ENCODE data around the gene PLCB2.

Gene PLCB2

DNA sequence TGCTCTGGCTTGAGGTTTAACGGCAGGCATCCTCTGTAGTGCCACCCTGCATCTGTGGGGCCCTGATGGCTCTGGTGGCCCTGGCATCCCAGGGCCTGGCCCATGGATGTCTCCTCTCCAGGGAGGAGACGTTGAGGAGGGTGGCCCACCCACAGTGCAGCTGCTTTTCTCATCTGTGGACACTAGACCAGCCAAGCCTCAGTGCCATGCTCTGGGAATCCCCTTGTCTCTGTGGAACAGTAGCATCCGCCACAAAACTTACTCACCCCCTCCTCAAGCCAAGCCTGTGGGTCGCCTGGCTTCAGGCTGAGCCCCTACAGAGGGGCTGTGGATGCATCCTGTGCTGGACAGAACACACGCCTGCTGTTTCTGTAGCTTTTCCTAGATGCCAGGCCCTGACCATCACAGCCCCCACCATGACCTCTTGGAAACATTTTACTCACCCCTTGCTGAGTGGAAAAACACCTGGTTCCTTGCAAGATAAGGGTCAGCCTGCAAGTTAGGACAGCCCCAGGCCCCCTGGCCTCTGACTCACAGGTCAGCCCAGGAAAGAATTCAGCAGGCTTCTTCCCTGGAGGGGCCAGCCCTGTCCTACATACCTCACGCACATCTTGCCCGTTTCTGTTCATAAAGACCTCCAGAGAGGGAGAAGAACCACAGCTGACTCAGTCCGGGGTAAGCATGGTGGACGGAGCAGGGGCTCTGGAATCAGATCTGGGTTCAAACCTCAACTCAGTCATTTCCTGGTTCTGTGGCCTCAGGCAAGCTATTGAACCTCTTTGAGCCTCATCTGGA, 49.9 kb downstream of the PLCB2 start:
- no peak for TF ChIP-seq NFIC (IDR thresholded peaks at IDR 0.05)
- no peak for TF ChIP-seq FOXM1 (IDR thresholded peaks at IDR 0.05; ENCODE audit: borderline replicate concordance, low read depth)
- no peak for TF ChIP-seq YY1 (IDR thresholded peaks at IDR 0.05; ENCODE audit: low read depth)
- TF ChIP-seq TCF12 (IDR thresholded peaks at IDR 0.05; ENCODE audit: low read depth): no peak
- TF ChIP-seq, protein P1, sequence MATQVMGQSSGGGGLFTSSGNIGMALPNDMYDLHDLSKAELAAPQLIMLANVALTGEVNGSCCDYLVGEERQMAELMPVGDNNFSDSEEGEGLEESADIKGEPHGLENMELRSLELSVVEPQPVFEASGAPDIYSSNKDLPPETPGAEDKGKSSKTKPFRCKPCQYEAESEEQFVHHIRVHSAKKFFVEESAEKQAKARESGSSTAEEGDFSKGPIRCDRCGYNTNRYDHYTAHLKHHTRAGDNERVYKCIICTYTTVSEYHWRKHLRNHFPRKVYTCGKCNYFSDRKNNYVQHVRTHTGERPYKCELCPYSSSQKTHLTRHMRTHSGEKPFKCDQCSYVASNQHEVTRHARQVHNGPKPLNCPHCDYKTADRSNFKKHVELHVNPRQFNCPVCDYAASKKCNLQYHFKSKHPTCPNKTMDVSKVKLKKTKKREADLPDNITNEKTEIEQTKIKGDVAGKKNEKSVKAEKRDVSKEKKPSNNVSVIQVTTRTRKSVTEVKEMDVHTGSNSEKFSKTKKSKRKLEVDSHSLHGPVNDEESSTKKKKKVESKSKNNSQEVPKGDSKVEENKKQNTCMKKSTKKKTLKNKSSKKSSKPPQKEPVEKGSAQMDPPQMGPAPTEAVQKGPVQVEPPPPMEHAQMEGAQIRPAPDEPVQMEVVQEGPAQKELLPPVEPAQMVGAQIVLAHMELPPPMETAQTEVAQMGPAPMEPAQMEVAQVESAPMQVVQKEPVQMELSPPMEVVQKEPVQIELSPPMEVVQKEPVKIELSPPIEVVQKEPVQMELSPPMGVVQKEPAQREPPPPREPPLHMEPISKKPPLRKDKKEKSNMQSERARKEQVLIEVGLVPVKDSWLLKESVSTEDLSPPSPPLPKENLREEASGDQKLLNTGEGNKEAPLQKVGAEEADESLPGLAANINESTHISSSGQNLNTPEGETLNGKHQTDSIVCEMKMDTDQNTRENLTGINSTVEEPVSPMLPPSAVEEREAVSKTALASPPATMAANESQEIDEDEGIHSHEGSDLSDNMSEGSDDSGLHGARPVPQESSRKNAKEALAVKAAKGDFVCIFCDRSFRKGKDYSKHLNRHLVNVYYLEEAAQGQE (IDR thresholded peaks at IDR 0.05; ENCODE audit: low read depth): no peak
- TF ChIP-seq EGR1 (IDR thresholded peaks at IDR 0.05): no peak
- TF ChIP-seq TAF1 (IDR thresholded peaks at IDR 0.05; ENCODE audit: low read depth): no peak

GRCh38 chr15:40256638-40257235, 51.0 kb downstream of the PLCB2 start:
- TF ChIP-seq YY1 (IDR thresholded peaks at IDR 0.05; ENCODE audit: low read depth) (no peak), FOXM1 (IDR thresholded peaks at IDR 0.05; ENCODE audit: borderline replicate concordance, low read depth) (no peak), EP300 (IDR thresholded peaks at IDR 0.05; ENCODE audit: borderline replicate concordance) (no peak), TCF12 (IDR thresholded peaks at IDR 0.05; ENCODE audit: low read depth) (no peak), TAF1 (IDR thresholded peaks at IDR 0.05; ENCODE audit: low read depth) (no peak), CEBPB (IDR thresholded peaks at IDR 0.05) (no peak), CREB1 (IDR thresholded peaks at IDR 0.05; ENCODE audit: low read depth) (no peak), ZBTB7A (IDR thresholded peaks at IDR 0.05; ENCODE audit: low read depth) (no peak), EGR1 (IDR thresholded peaks at IDR 0.05) (no peak)
- TF ChIP-seq, protein P2, sequence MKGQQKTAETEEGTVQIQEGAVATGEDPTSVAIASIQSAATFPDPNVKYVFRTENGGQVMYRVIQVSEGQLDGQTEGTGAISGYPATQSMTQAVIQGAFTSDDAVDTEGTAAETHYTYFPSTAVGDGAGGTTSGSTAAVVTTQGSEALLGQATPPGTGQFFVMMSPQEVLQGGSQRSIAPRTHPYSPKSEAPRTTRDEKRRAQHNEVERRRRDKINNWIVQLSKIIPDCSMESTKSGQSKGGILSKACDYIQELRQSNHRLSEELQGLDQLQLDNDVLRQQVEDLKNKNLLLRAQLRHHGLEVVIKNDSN (IDR thresholded peaks at IDR 0.05): no peak
- TF ChIP-seq, protein P3, sequence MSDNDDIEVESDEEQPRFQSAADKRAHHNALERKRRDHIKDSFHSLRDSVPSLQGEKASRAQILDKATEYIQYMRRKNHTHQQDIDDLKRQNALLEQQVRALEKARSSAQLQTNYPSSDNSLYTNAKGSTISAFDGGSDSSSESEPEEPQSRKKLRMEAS (IDR thresholded peaks at IDR 0.05): no peak

DNA sequence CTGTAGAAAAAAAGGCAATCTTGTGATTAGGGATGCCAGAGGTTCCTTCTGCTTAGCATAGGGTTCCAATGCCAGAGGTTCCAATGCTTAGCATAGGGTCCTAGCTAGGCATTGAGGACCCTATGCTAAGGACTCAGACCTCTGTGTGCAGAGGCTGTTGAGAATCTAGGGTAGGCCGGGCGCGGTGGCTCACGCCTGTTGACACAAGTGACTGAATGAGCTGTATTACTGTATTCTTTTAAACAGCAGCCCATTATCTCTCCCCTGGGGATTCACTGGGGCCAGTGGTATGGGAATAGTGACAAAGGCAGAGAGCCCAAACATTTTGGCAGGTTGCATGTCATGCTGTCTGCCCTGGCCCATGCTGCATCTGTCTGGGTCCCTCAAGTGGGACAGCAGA, 52.7 kb downstream of the PLCB2 start:
- TF ChIP-seq RAD21 (IDR thresholded peaks at IDR 0.05; ENCODE audit: low read depth) (no peak), FOXM1 (IDR thresholded peaks at IDR 0.05; ENCODE audit: borderline replicate concordance, low read depth) (no peak), TEAD4 (IDR thresholded peaks at IDR 0.05) (no peak), NFIC (IDR thresholded peaks at IDR 0.05) (no peak), EGR1 (IDR thresholded peaks at IDR 0.05) (no peak)

- no peak for TF ChIP-seq NFIC (IDR thresholded peaks at IDR 0.05)
- no peak for TF ChIP-seq CREB1 (IDR thresholded peaks at IDR 0.05; ENCODE audit: low read depth)
- TF ChIP-seq EP300 (IDR thresholded peaks at IDR 0.05; ENCODE audit: borderline replicate concordance): no peak
- no peak for TF ChIP-seq FOXM1 (IDR thresholded peaks at IDR 0.05; ENCODE audit: borderline replicate concordance, low read depth)
- no peak for TF ChIP-seq YY1 (IDR thresholded peaks at IDR 0.05; ENCODE audit: low read depth)
- TF ChIP-seq, protein P2 (IDR thresholded peaks at IDR 0.05): no peak
- TF ChIP-seq TEAD4 (IDR thresholded peaks at IDR 0.05): no peak
These were observed 53.3 kb downstream of the PLCB2 start for GRCh38 chr15:40254452-40254851.

- TF ChIP-seq, protein P3 (IDR thresholded peaks at IDR 0.05): 0 out of 2 replicates have a peak, but pooled peaks have one; percentile 25
- TF ChIP-seq EGR1 (IDR thresholded peaks at IDR 0.05) (no peak), RAD21 (IDR thresholded peaks at IDR 0.05; ENCODE audit: low read depth) (no peak)
These were observed 54.5 kb downstream of the PLCB2 start for GRCh38 chr15:40253167-40253790.

GRCh38 chr15:40252438-40253166, 55.1 kb downstream of the PLCB2 start:
- TF ChIP-seq FOXM1 (IDR thresholded peaks at IDR 0.05; ENCODE audit: borderline replicate concordance, low read depth): no peak
- TF ChIP-seq TEAD4 (IDR thresholded peaks at IDR 0.05): peak; percentile 21; the same call in 1 of the 2 replicates
- TF ChIP-seq TCF12 (IDR thresholded peaks at IDR 0.05; ENCODE audit: low read depth): 0 out of 2 replicates have a peak, but pooled peaks have one; percentile 10
- no peak; the same call in 1 of the 2 replicates for TF ChIP-seq CEBPB (IDR thresholded peaks at IDR 0.05)
- TF ChIP-seq, protein P1 (IDR thresholded peaks at IDR 0.05; ENCODE audit: low read depth): no peak
- TF ChIP-seq, protein P2 (IDR thresholded peaks at IDR 0.05): peak; percentile 75
- TF ChIP-seq, protein P3 (IDR thresholded peaks at IDR 0.05): peak; percentile 51; the same call in 1 of the 2 replicates
- TF ChIP-seq ZBTB7A (IDR thresholded peaks at IDR 0.05; ENCODE audit: low read depth): peak; percentile 61
- peak; percentile 65 for TF ChIP-seq NFIC (IDR thresholded peaks at IDR 0.05)
- no peak for TF ChIP-seq YY1 (IDR thresholded peaks at IDR 0.05; ENCODE audit: low read depth)
- no peak for TF ChIP-seq RAD21 (IDR thresholded peaks at IDR 0.05; ENCODE audit: low read depth)
- TF ChIP-seq EGR1 (IDR thresholded peaks at IDR 0.05): no peak
- 0 out of 2 replicates have a peak, but pooled peaks have one; percentile 37 for TF ChIP-seq EP300 (IDR thresholded peaks at IDR 0.05; ENCODE audit: borderline replicate concordance)
- no peak for TF ChIP-seq TAF1 (IDR thresholded peaks at IDR 0.05; ENCODE audit: low read depth)
- no peak for TF ChIP-seq CREB1 (IDR thresholded peaks at IDR 0.05; ENCODE audit: low read depth)
